NCI-H187 treated with DMSO at 0.1 percent for 48 hours (cell line): ENCODE results near the gene CEP19.
"Not testable (repeated sequence)": the region's sequence is repeated elsewhere in the genome, so short reads cannot be mapped to it uniquely, and the experiment has no call there.

Experiments used
- DNase-seq: peaks from one replicate; lab custom pipeline; 2025; lab: John Stamatoyannopoulos, UW

The CEP19 gene

GRCh38 chr3:196711838-196712513, at the start of gene CEP19, which contains the start of gene PIGX:
TSS of gene CEP19 (minus strand) at chr3:196712250. CDS start at chr3:196708657, 3,593 bp downstream.
TSS of gene PIGX (plus strand) at chr3:196712377.
- peak; percentile 36 for DNase-seq

- DNase-seq, result no peak
Observed at GRCh38 chr3:196757876-196758739, 46.1 kb upstream of the CEP19 start.

- no peak for DNase-seq
Observed at GRCh38 chr3:196756732-196757131, 44.7 kb upstream of the CEP19 start.

- no peak for DNase-seq
Observed at GRCh38 chr3:196754091-196754981, 42.3 kb upstream of the CEP19 start.

- DNase-seq, result no peak
Observed at GRCh38 chr3:196753201-196753600, 41.2 kb upstream of the CEP19 start.

GRCh38 chr3:196749125-196749524, 37.1 kb upstream of the CEP19 start:
- no peak for DNase-seq

- DNase-seq, result not testable (repeated sequence)
Observed at GRCh38 chr3:196743569-196743968, 31.5 kb upstream of the CEP19 start.

- DNase-seq, result no peak
Observed at GRCh38 chr3:196741249-196741889, 29.3 kb upstream of the CEP19 start.

- peak; percentile 4 for DNase-seq
Observed at GRCh38 chr3:196740481-196741248, 28.6 kb upstream of the CEP19 start.

GRCh38 chr3:196739671-196740480, 27.8 kb upstream of the CEP19 start, which contains the start of gene PAK2:
TSS of gene PAK2 (plus strand) at chr3:196739857. CDS start at chr3:196782647, 42,790 bp downstream.
- DNase-seq, result peak; percentile 61

GRCh38 chr3:196737655-196738054, 25.6 kb upstream of the CEP19 start:
- no peak for DNase-seq

GRCh38 chr3:196736670-196737374, 24.8 kb upstream of the CEP19 start:
- DNase-seq, result no peak

GRCh38 chr3:196735751-196736150, 23.7 kb upstream of the CEP19 start:
- no peak for DNase-seq

- no peak for DNase-seq
Observed at GRCh38 chr3:196726788-196727675, 15.0 kb upstream of the CEP19 start.

GRCh38 chr3:196721097-196721496, 9.0 kb upstream of the CEP19 start:
- no peak for DNase-seq

GRCh38 chr3:196717162-196717561, 5.1 kb upstream of the CEP19 start:
- DNase-seq, result not testable (repeated sequence)

- DNase-seq, result no peak
Observed at GRCh38 chr3:196712514-196713413, 714 bp upstream of the CEP19 start.
